Mammary epithelial cell (primary cell): Measurements from ENCODE around the gene SPOCD1.

Source experiments
- CTCF ChIP-seq, 2 donors: IDR thresholded peaks in 1 of 2; conservative IDR thresholded peaks in 1 of 2; 2 replicates each; pipeline ENCODE4 v1.5.1; 2011 to 2012; ENCODE audit warnings: inconsistent platforms in 2 of 2, low read length in 2 of 2, mild to moderate bottlenecking in 2 of 2, control low read depth in 1 of 2, low read depth in 1 of 2; ENCODE audit not compliant: insufficient read depth in 1 of 2; ENCODE audit errors: extremely low read depth in 1 of 2
- EZH2 ChIP-seq: IDR thresholded peaks from 2 replicates; pipeline ENCODE4 v1.6.1; 2012; ENCODE audit warnings: low read length, inconsistent platforms, borderline replicate concordance

- TF ChIP-seq EZH2 (no peak), CTCF (conservative IDR thresholded peaks at IDR 0.05 in 1 of 2, IDR thresholded peaks at IDR 0.05 in 1 of 2; ENCODE audit: extremely low read depth in 1 of 2, insufficient read depth in 1 of 2, low read depth in 1 of 2, low read length in 2 of 2) (no peak)
Measured at GRCh38 chr1:31811605-31812004, 4.2 kb downstream of the SPOCD1 start.
